Skeletal muscle satellite cell (primary cell): ENCODE measurements around the gene FAM170B.
A peak's percentile ranks its signal among the peaks of the same experiment; 100 is the strongest.

Experiments
- H3K27me3 ChIP-seq: 2 replicates; pipeline ENCODE4 v1.7.0; 2013; ENCODE audit warnings: low read length; ENCODE audit not compliant: control insufficient read depth, insufficient read depth
- H3K36me3 ChIP-seq: 2 replicates; pipeline ENCODE4 v1.7.0; 2013; ENCODE audit warnings: mild to moderate bottlenecking, control low read depth, low read length; ENCODE audit not compliant: insufficient read depth
- H3K4me1 ChIP-seq: 2 replicates; pipeline ENCODE4 v1.7.0; 2013; ENCODE audit warnings: low read length; ENCODE audit not compliant: control insufficient read depth, insufficient read depth
- H3K4me2 ChIP-seq: 2 replicates; pipeline ENCODE4 v1.7.0; 2013; ENCODE audit warnings: mild to moderate bottlenecking, low read length
- H3K4me3 ChIP-seq: 2 replicates; pipeline ENCODE4 v1.7.0; 2013; ENCODE audit warnings: low read length
- H3K9ac ChIP-seq: 2 replicates; pipeline ENCODE4 v1.7.0; 2013; ENCODE audit warnings: mild to moderate bottlenecking, low read depth, low read length, moderate library complexity
- H3K9me3 ChIP-seq: replicated peaks from 2 replicates; pipeline ENCODE4 v1.7.0; 2013; ENCODE audit warnings: mild to moderate bottlenecking, control low read depth, low read length

The FAM170B gene

GRCh38 chr10:49149881-49150280 lies 16.1 kb upstream of the FAM170B start:
- peaks cover 44% of the 10 kb centered on the region for H3K27me3 ChIP-seq
- no peak overlapping the region for H3K9ac ChIP-seq
- H3K4me3 ChIP-seq = no peak overlapping the region
- H3K36me3 ChIP-seq = no peaks in the 10 kb centered on the region
- peaks cover 3% of the 10 kb centered on the region for H3K4me1 ChIP-seq
- H3K4me2 ChIP-seq = no peak overlapping the region
- H3K9me3 ChIP-seq = no peaks in the 10 kb centered on the region

- Histone ChIP-seq H3K27me3 (peaks cover 21% of the 10 kb centered on the region), H3K4me1 (peaks cover 19% of the 10 kb centered on the region), H3K4me2 (no peak overlapping the region), H3K9ac (no peak overlapping the region), H3K36me3 (no peaks in the 10 kb centered on the region), H3K4me3 (no peak overlapping the region), H3K9me3 (no peaks in the 10 kb centered on the region)
These were observed 10.4 kb upstream of the FAM170B start for GRCh38 chr10:49144058-49144720.

- Histone ChIP-seq H3K9me3 (no peaks in the 10 kb centered on the region), H3K27me3 (peaks cover 21% of the 10 kb centered on the region), H3K9ac (no peak overlapping the region), H3K4me2 (no peak overlapping the region), H3K4me3 (no peak overlapping the region), H3K4me1 (peaks cover 25% of the 10 kb centered on the region), H3K36me3 (no peaks in the 10 kb centered on the region)
These were observed 9.4 kb upstream of the FAM170B start for GRCh38 chr10:49143249-49143648.

GRCh38 chr10:49141541-49142332 lies 7.9 kb upstream of the FAM170B start:
- Histone ChIP-seq H3K4me1 (peaks cover 25% of the 10 kb centered on the region), H3K9me3 (no peaks in the 10 kb centered on the region), H3K9ac (no peak overlapping the region), H3K27me3 (peaks cover 32% of the 10 kb centered on the region), H3K4me3 (no peak overlapping the region), H3K36me3 (no peaks in the 10 kb centered on the region), H3K4me2 (no peak overlapping the region)

GRCh38 chr10:49140304-49141177 lies 6.7 kb upstream of the FAM170B start:
- Histone ChIP-seq H3K9me3 (no peaks in the 10 kb centered on the region), H3K27me3 (peaks cover 35% of the 10 kb centered on the region), H3K4me1 (peaks cover 25% of the 10 kb centered on the region), H3K4me2 (no peak overlapping the region), H3K36me3 (no peaks in the 10 kb centered on the region), H3K4me3 (no peak overlapping the region), H3K9ac (no peak overlapping the region)

GRCh38 chr10:49139846-49140195 lies 6.0 kb upstream of the FAM170B start:
- Histone ChIP-seq H3K4me2 (peak overlapping the region; percentile 22), H3K27me3 (peaks cover 33% of the 10 kb centered on the region), H3K9ac (peak overlapping the region; percentile 34), H3K4me3 (no peak overlapping the region), H3K4me1 (peaks cover 25% of the 10 kb centered on the region), H3K9me3 (no peaks in the 10 kb centered on the region), H3K36me3 (no peaks in the 10 kb centered on the region)

- Histone ChIP-seq H3K4me3 (no peak overlapping the region), H3K4me1 (peaks cover 25% of the 10 kb centered on the region), H3K9me3 (no peaks in the 10 kb centered on the region), H3K36me3 (no peaks in the 10 kb centered on the region), H3K4me2 (peak overlapping the region; percentile 22), H3K27me3 (peaks cover 32% of the 10 kb centered on the region), H3K9ac (peak overlapping the region; percentile 34)
These were observed 5.4 kb upstream of the FAM170B start for GRCh38 chr10:49139028-49139845.

- H3K9me3 ChIP-seq = no peaks in the 10 kb centered on the region
- H3K36me3 ChIP-seq = no peaks in the 10 kb centered on the region
- H3K4me2 ChIP-seq = no peak overlapping the region
- no peak overlapping the region for H3K9ac ChIP-seq
- H3K4me3 ChIP-seq = no peak overlapping the region
- peaks cover 25% of the 10 kb centered on the region for H3K4me1 ChIP-seq
- H3K27me3 ChIP-seq = peaks cover 37% of the 10 kb centered on the region
These were observed 4.6 kb upstream of the FAM170B start for GRCh38 chr10:49138361-49138891.

- Histone ChIP-seq H3K9ac (no peak overlapping the region), H3K9me3 (no peaks in the 10 kb centered on the region), H3K4me2 (no peak overlapping the region), H3K4me3 (no peak overlapping the region), H3K27me3 (peaks cover 52% of the 10 kb centered on the region), H3K36me3 (no peaks in the 10 kb centered on the region), H3K4me1 (peaks cover 29% of the 10 kb centered on the region)
These were observed 2.7 kb upstream of the FAM170B start for GRCh38 chr10:49136525-49136924.

GRCh38 chr10:49135575-49136313 lies 1.9 kb upstream of the FAM170B start:
- H3K4me1 ChIP-seq = peaks cover 31% of the 10 kb centered on the region
- H3K36me3 ChIP-seq = no peaks in the 10 kb centered on the region
- no peak overlapping the region for H3K4me3 ChIP-seq
- H3K27me3 ChIP-seq = peaks cover 60% of the 10 kb centered on the region
- H3K4me2 ChIP-seq = no peak overlapping the region
- H3K9ac ChIP-seq = no peak overlapping the region
- H3K9me3 ChIP-seq = no peaks in the 10 kb centered on the region
